ENCODE measurements around the gene IL12RB1. TPM values are rescaled to one million over a fixed set of nuclear protein-coding genes. Genes with fewer than 3 reads are reported as not detected.

The IL12RB1 gene
- total and polyA plus RNA-seq, 2 donors (not counting 3 experiments of a cell fraction or from before 2014, with no cell fraction given): not detected

GRCh38 chr19:18043676-18044075 lies 43.1 kb downstream of the IL12RB1 start:
- intact Hi-C loops (cut with micrococcal nuclease) (no loop called here), dilution Hi-C loops (cut with MboI; ENCODE audit: extremely low pct_ligation_motif_present, low sequenced_read_pairs) (no loop called here)
- ChIA-PET CTCF (no interaction called here), POLR2A (interaction anchor here (0.5 kb wide), 1 partner anchor 14 kb away, joined by 3 read pairs; no protein-coding TSS in a partner anchor)
- H3K79me2 ChIP-seq (ENCODE audit: control insufficient read depth, insufficient read depth, low read length): no peaks in the 10 kb centered on the region
- no peak overlapping the region for H3K9ac ChIP-seq (replicated peaks; ENCODE audit: extremely low read depth, insufficient read depth, low read length)
- H4K20me1 ChIP-seq (replicated peaks; ENCODE audit: control insufficient read depth, extremely low read depth, insufficient read depth, low read length): no peaks in the 10 kb centered on the region
- H3K4me1 ChIP-seq (ENCODE audit: control insufficient read depth, extremely low read depth, insufficient read depth, low read length): peaks cover 5% of the 10 kb centered on the region
- no peaks in the 10 kb centered on the region for H3K36me3 ChIP-seq (ENCODE audit: control insufficient read depth in 2 of 2, extremely low read depth in 1 of 2, insufficient read depth in 2 of 2, low read length in 2 of 2)
- no peak overlapping the region for H3K4me3 ChIP-seq (replicated peaks in 1 of 3; ENCODE audit: insufficient read depth in 1 of 3, low read depth in 1 of 3, low read length in 3 of 3)
- no peak for FAIRE-seq
- no peak for TF ChIP-seq JUN (IDR thresholded peaks at IDR 0.05; ENCODE audit: borderline replicate concordance, insufficient read depth, insufficient read length, low read depth)
- no peak for TF ChIP-seq EZH2 (IDR thresholded peaks at IDR 0.05; ENCODE audit: borderline replicate concordance, low read depth, low read length, severe bottlenecking)
- TF ChIP-seq FOS (IDR thresholded peaks at IDR 0.05; ENCODE audit: borderline replicate concordance, insufficient read depth, low read length): no peak
- no peak for TF ChIP-seq POLR2AphosphoS5 (IDR thresholded peaks at IDR 0.05; ENCODE audit: insufficient read depth, low read depth, low read length)
- TF ChIP-seq GATA2 (IDR thresholded peaks at IDR 0.05; ENCODE audit: insufficient read depth, insufficient read length, low read depth, low read length): no peak
- TF ChIP-seq CTCF (IDR thresholded peaks at IDR 0.05; ENCODE audit: extremely low read depth in 1 of 2, insufficient read depth in 1 of 2, low read depth in 1 of 2, low read length in 2 of 2): no peak
- no peak for TF ChIP-seq POLR2A (IDR thresholded peaks at IDR 0.05; ENCODE audit: low read depth, low read length)
- TF ChIP-seq MAX (IDR thresholded peaks at IDR 0.05; ENCODE audit: insufficient read depth, insufficient read length): no peak
- TF ChIP-seq MYC (IDR thresholded peaks at IDR 0.05; ENCODE audit: low read depth, low read length): no peak
- H2AFZ ChIP-seq (ENCODE audit: low read depth, low read length): no peak overlapping the region
- peaks cover 9 to 13% of the 10 kb centered on the region in 2 experiments for H3K27me3 ChIP-seq (ENCODE audit: control insufficient read depth in 2 of 2, insufficient read depth in 2 of 2, low read length in 2 of 2)
- no peak overlapping the region for H3K4me2 ChIP-seq (ENCODE audit: insufficient read depth, low read length)
- no peaks in the 10 kb centered on the region for H3K9me3 ChIP-seq (replicated peaks; ENCODE audit: control insufficient read depth, insufficient read depth, low read length)
- no peak overlapping the region for H3K27ac ChIP-seq (ENCODE audit: insufficient read depth, low read depth, low read length)
- no peaks in the 10 kb centered on the region for H3K9me1 ChIP-seq (replicated peaks; ENCODE audit: control insufficient read depth, extremely low read depth, insufficient read depth, low read length)
- no TSS peak for BruUV-seq (replicated peaks)
- DNase-seq (ENCODE audit: low read depth, low spot score): no peak

All from endothelial cell of umbilical vein (primary cell).